Stimulated activated CD4-positive, alpha-beta T cell treated with anti-CD3 and anti-CD28 coated beads, TNF-alpha, amount 100 ng/mL, for 48 hours (primary cell): Measurements from ENCODE around the gene CAVIN2.

Experiments used
- DNase-seq, 3 donors: peaks; one replicate each; pipeline ENCODE4 v3.0.0-alpha.2; 2020; ENCODE audit warnings: low read depth in 3 of 3

CAVIN2 gene

DNA sequence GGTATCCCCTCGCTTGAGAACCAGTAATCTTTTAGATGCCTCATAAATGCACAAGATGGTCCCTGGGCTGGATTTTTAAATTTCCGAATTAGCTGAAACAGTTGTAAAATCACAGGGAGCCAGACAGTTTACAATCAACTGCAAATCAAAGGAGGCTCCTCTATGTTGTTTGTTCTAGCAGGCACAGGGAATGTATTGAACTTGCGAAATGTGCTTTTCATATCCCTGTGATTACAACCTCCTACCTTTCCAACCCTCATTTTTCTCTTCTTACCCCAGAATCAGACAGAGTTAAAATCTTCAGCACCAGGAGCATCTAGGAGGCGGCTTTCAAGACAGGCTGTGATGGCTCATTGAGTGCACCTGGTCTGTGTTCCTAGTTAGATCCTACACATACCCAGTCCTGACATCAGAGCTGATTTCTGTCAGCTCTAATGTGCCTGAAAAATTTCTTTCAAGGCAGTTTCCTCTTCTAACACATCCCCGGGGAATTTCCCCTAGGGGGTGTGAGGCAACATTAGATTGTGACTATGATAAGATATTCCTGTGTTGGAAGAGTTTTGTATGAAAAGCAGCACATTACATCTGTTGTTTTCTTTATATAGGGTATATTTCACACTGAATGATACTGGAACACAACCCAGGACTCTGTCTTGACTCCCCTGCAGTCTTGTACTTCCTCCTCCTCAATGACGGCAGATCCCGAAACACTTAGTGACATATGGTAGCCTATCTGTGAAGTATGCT, 17.9 kb upstream of the CAVIN2 start:
- no peak for DNase-seq

DNA sequence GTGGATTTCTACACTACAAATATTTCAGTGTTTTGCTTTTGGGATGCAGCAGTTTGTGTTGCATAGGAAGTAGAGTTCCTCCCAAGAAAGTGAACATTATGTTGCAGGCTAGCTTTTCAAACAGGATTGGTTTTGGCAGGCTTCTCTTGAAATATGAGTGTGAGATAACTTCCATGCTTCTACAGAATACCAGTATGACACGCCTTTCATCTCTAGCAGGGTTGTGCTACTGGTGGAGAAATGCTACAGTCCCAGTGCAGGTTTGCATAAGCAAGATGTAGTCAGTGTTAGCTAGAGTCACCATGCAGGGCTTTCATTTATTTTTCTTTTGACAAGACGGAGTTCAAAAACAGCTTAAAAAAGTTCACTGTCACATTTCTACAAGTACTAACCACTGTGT, 17.1 kb upstream of the CAVIN2 start:
- DNase-seq, result no peak

DNA sequence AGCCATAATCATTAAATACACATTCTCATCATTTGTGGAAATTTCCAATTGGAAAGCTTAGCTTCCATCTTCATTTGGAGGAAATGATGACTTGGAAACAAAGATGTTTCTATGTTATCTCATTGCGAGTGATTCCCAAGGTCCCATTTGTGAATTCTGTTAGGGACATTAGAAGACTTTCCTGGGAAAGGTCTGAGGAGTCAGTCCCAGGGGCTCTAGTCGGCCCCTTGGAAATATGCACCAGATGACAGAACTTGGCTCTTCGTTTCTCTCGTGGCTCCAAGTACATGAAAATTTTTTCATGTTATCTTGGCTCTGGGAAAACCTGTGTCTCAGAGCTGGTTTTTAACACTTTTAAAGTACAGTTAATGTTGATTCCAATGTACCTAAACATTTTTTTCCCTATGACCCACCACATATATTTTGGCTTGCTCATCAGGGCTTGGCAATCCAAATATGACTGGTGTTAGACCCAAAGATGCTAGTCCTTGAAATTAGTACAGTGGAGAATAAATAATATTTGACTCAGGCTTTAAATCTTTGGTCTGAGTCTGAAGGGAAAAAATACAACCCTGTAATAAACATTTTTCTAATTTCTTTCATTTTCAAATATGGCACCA, 15.4 kb upstream of the CAVIN2 start:
- DNase-seq, result no peak

DNA sequence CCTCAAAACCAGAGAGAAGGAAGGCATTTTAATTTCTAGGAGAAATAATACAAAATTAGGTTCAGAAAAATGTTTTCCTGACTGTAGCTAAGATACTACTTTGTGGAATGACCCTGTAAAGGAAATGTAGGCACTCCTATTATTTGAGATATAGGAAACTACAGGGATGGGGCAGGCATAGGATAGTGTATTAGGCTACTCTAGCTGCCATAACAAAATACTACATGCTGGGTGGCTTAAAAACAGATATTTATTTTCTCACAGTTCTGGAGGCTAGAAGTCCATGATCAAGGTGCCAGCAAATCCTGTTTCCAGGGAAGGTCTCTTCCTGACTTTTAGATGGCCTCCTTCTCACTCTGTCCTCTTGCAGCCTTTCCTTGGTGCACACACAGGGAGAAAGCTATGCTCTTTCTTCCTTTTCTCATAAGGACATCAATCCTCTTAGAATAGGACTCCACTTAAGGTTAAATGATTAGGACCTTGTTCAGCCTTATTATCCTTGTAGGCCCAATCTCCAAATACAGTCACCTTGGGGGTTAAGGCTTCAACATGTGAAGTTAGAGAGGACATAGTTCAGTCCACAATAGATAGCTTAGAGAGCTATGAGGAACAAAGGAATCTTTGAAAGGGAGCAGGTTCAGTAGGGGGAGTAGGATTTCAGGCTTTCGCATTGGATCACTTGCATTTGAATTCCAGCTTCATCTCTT, 14.0 kb upstream of the CAVIN2 start:
- no peak for DNase-seq

DNA sequence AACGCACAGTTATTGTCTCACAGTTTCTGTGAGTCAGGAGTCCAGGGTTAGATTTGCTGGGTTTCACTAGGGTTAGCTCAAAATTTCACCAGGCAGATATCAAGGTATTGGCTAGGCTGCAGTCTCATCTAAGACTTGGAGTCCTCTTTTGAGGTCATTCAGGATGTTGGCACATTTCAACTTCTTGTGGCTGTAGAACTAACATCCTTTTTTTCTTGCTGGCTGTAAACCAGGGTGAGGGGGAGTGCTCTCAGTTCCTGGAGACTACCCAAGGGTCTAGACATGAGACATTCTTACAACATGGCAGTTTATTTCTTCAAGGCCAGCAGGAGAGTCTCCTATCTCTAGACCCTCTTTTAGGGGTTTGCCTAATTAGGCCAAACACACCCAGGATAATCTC, 12.8 kb upstream of the CAVIN2 start:
- DNase-seq, result no peak

DNA sequence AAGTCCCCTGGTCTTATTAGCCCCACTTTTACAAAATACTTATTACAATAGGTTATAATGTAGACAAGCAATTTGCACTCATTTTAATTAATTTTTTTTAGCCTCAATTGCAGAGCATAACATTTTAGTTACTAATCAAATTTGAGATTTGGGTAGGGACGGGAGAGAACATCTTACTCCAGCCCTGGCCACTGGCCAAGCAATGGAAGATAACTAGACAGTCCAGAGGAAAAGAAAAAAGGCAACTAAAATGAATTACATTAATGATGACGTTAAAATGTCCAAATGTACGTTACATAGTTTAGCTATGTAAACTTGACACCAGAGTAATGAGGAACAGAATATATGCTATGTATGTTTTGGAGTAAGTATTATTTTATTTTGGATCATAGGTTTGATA, 11.0 kb upstream of the CAVIN2 start:
- DNase-seq, result no peak

DNA sequence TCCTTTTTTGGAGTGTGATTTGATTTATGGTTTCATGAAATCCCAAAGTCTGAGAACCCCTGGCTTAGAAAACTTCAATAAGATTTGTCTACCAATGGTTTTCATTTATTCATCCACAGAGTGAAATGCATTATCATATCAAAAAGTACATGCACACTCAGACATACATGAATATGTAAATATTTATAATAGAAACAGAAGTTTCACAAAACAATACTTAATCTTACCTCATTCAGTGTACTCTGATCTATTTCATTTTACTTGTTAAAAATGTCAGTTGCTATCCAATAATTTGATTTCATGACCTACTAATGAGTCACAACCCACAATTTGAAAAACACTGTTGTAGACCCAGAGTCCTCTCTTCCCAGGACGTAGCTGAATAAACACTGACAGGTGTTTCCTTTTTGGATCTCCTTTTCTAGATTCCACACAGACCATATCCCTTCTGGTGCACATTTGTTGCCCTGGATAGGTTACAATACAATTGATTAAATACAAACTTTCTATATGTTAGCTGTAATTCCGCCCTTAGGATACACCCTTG, 10.4 kb upstream of the CAVIN2 start:
- DNase-seq, result no peak

DNA sequence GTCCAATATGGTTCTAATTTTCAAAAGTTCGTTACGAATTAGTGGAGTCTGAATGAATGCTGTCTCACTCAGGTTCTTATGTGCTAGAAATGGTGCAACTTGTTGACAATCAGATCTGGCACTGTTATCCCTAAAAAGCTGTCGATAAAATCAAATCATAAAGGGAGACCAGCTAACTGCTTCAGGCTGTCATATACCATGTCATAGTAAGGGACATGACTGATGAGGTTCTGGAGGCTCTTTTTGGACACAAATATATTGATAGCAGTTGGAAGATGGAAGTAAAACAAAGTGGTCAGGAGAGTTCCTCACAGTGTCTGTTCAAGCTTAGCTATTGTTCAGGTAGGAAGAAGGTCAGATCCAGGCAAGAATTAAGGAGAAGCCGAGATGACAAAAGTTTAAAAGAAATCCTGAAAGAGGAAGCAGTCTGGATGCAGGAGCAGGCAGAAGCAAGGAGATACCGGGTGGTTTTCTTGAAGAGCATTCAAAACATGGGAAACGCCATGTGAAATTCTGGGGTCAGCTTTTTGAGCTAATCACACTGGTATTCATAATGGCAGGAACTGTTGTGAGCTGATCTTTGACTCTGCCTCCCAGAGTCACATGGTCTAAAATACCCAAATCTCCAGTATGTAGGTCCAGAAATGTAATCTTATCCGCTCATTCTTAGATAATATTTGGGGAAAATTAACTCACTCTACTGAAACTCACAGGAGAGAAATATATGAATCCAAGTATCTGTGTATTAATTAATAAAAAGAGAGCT, 9.4 kb upstream of the CAVIN2 start:
- no peak for DNase-seq

DNA sequence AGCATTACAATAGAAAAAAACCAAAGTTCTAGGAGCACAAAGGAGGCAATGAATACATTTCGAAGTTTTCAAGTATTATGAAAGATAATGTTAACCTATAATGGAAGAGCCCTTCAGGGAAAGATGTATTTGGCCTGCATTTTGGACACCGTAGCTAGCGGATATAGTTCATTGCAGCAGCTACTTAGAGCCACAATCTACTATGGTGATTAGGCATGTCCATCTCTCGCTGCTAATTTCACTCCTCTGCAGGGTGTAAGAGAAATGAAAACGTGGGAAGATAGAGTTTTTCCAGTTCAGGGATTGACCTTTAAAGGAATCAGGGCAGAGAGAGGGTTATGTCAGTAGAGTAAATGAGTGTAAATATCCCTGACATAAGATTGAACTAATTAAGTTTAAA, 8.5 kb upstream of the CAVIN2 start:
- DNase-seq, result no peak

DNA sequence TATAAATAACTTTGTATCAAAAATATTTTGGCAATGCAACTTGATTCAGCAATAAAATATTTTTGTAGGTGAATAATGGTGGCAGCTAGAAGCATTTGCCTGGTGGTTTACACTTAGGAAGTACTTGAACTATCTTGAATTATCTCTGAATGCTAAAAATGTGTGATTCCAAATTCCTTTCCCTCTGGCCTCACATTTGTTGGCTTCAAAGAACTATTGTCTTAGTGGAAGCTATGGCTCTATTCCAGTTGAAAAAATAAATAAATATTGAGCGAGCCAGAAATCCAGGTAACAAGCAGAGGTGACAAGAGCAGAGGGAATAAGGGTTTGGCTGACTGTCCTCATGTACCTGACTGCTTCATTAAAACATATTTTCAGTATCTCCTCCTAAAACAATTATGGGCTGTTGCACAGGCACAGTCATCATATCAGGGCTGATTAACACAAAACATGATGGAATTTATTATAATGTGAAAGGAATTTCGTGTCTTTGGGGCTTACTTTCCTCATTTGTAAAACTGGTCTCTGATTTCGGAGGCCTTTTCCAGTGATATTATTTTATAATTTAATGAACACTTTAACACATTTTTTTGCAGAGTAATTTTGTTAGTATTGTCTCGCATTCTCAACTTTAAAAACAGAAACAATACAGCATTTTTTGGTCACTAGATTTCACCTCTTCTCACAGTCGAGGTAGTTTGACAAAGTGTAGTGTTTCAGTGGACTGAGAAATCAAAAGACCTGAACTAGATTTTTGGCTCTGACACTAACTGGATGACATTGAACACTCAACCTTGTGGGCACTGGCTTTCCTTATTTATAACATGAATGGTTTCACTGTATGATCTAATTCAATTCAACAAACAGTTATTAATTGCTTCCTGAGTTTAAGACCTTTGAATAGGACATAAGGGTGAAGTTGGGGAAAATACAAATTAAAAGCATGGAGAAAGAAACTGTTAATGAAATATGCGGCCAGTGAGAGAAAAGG, 7.8 kb upstream of the CAVIN2 start:
- DNase-seq, result no peak

DNA sequence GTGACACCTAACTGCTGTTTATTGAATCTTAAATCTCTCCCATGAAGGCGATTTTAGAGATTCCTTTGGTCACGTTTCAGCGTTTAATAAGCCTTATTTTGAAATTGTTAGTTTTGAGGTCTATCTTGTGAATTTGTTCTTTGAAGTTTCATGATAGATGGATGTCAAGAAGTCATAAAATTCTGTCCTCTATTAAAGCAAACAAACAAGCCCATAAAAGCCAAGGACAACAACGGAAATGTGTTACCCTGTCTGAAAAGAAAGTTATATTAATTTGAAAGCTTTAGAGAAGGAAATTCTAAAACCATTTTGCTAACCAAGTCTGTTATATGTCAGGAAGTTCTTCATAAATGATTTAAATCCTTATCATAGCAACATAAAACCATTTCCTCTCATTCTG, 7.0 kb upstream of the CAVIN2 start:
- no peak for DNase-seq

DNA sequence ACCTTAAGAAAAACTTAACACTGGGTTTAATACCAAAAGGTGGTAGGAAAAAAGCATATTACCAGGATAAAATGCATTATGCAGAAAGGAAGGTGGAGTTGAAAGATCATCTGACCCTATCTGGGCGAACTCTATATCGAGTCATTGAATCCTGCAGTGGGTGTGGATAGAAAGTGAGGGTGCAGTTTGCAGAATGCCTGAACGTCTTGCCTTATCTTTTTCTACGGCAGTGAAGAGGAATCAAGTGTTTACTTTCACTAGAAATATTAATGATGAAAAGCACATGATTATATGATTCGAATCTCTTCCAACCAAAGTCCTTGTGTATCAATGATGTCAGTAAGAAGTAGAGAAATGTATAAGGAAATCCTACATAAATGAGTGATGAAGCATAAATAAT, 4.3 kb upstream of the CAVIN2 start:
- no peak for DNase-seq

DNA sequence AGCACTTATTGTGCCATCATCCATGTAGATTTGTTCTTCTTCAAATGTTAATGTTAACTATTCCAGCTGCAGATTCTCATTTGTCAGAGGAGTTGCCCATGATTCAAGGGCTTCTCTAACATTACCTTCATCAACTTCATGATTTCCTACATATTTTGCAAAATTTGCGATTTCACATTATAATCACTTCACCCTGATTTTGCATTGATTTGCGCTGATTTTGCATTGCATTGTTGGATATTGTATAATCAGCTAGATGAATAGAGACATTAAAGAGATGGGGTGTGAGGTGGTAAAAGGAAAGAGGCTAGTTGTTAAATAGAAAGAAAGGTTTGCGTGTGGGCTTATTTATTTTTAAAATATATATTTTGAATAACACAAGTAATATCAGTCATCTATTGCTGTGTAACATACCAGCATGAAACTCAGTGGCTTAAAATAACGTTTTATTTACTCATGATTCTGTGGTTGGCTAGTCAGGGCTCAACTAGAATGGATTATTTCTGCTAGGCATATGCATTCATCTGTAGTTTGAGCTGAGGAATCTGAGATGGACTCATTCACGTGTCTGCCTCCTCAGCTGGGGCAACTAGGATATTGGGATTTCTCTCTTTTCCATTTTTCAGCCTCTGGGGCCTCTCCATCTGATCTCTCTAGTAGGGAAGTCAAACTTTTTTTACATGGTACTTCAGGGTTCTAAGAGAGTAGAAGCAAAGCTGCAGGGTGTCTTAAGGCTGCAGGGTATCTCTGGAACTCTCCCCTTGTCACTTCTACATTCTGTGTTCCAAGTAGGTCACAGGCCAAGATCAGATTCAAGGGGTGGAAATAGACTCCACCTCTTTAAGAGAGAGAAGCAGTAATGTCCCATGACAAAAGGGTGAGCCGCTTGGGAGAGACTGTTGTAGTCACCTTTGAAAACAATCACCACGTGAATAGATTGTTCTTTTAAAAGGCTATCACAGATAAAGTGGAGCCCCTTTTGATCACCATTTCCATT, 2.2 kb upstream of the CAVIN2 start:
- no peak for DNase-seq

DNA sequence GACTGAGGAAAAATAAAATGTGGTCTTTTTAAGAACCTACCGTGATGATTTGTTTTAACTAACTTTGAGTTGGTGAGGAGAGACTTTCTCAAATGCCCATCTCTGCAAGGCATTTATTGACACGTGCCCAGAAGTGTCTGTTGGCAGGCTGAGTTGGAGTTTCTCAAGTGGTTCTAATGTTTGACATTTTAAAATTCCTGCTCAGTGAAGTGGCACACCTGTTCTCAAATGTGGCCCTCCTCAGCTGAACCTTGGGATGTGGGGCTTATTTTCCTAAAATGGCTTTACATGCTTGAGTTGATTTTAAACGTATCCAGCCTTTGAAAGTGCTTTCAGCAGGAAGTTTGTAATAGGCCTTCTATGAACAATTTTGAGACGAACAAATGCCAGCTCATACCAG, 876 bp upstream of the CAVIN2 start:
- DNase-seq, result no peak

DNA sequence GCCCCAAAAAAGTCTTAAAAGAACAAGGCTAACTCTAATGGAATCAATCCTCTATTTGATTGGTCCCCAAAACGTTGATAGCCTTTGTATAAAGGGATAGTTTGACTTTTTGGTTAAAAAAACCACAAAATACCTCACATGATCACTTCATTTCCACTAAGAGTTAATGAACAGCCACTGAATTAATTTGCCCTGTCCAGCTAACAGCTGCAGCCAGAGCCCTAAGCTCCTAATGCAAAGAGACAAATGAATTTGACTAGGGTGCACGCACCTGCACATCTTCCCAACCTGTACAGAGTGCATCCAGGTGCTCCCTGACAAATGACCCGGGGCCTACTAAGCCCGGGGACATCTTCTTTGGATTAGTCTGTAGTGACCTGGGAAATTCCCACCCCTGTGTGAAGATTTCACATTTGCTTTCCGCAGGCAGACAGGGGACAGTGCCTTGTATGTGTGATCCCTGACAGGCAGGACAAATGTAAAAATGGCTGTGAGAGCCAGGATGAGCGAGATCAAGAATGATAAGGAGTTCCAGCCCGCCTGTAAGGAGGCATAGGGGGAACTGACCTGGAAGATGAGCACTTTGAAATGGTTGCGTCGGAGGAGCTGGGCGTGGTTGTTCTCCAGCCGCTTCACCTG, 893 bp downstream of the CAVIN2 start:
- no peak for DNase-seq

DNA sequence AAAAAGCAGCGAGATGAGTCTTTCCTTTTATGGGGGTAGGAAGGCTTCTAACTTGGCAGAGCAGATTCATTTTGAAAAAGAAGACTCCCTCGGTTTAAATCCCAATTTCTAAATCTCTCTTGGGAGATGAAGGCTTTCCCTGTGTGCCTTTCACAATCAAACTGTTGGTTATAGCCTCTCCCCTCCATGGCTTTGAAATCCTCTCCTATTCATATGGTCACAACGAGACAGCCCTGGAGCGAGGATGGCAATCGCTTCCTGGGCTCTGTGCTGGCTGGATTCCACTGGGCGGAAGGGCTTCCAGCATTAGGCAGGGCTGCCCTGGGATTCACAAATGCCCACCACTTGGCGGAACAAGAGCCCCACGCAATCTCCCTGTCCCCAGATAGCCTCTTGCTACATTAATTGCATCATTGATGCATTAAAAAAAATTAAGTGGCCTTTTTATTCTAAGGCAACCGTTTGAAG, 1.6 kb downstream of the CAVIN2 start:
- no peak for DNase-seq

DNA sequence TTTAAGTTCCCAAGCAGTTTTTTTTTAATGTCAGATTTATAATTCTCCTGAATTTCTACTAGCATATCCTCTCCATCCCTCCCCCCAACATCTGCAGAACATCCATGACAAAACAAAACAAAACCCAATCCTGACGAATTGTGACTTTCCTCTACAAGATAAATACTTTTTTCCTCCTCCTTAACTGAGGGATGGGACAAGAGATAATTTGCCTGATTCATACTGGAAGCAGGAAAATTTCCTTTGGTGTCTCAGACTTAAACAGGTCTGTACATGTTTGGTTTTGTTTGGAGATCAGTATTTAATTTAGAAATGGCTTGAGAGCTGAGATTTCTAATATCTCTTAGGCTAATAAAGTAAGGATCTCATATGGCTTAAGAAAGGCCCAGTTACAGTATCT, 2.2 kb downstream of the CAVIN2 start:
- DNase-seq, result no peak

DNA sequence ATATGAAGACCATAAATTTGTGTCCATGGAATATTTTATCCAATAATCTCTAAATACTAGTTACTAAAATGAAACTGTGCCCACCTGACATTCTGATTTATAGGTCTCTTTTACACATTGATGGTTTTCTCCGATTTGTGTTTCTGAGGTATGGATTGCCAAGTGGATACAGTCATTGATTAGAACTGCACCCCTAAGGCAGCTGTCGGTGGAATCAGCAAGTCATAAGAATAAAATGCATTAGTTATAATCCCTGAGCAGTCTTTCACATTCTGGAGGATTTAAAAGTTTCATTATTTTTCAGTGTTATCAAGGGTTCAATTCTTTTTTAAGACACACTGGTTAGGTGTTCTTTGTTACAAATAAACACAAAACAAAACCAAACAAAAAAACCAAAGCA, 6.0 kb downstream of the CAVIN2 start:
- DNase-seq, result no peak
